ENCODE data around the gene SAMSN1. TPM values are rescaled to one million over a fixed set of nuclear protein-coding genes. Genes with fewer than 3 reads are reported as not detected.

Gene SAMSN1
- total RNA-seq, 6 experiments from 2014 or later, result 1.2 to 7.4 (median 3.0) TPM

DNA sequence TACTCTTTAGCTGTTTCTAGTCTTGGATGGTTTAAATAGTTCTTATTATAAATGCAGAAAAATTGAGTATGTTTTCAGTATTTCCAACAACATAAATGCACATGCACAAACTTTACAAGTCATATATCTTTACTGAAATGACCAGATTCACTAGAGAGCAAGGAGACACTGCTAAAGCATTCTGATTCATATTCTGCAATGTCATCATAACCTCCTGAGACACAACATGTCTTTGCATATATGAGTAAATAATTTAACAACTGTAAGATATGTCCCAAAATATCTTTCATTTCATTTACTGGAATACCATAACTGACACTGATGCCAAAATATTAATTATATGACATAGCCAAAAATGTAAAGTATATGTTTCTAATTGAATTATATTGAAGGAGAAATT lies 16.8 kb upstream of the SAMSN1 start:
- no peak for TF ChIP-seq POLR2A (IDR thresholded peaks at IDR 0.05)
- TF ChIP-seq, protein P1, sequence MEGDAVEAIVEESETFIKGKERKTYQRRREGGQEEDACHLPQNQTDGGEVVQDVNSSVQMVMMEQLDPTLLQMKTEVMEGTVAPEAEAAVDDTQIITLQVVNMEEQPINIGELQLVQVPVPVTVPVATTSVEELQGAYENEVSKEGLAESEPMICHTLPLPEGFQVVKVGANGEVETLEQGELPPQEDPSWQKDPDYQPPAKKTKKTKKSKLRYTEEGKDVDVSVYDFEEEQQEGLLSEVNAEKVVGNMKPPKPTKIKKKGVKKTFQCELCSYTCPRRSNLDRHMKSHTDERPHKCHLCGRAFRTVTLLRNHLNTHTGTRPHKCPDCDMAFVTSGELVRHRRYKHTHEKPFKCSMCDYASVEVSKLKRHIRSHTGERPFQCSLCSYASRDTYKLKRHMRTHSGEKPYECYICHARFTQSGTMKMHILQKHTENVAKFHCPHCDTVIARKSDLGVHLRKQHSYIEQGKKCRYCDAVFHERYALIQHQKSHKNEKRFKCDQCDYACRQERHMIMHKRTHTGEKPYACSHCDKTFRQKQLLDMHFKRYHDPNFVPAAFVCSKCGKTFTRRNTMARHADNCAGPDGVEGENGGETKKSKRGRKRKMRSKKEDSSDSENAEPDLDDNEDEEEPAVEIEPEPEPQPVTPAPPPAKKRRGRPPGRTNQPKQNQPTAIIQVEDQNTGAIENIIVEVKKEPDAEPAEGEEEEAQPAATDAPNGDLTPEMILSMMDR (IDR thresholded peaks at IDR 0.05), result no peak
- ATAC-seq, result no peak
- H3K36me3 ChIP-seq, result no peaks in the 10 kb centered on the region
- H3K4me1 ChIP-seq, result no peaks in the 10 kb centered on the region
- H3K27ac ChIP-seq, result no peak overlapping the region
- intact Hi-C loops (cut with DNase I), result no loop called here
- no peak for DNase-seq
- H3K27me3 ChIP-seq, result no peaks in the 10 kb centered on the region
- H3K4me3 ChIP-seq, result no peak overlapping the region
- no peaks in the 10 kb centered on the region for H3K9me3 ChIP-seq

GRCh38 chr21:14560555-14560954 lies 14.4 kb upstream of the SAMSN1 start:
- H3K27me3 ChIP-seq, result no peaks in the 10 kb centered on the region
- intact Hi-C loops (cut with DNase I), result no loop called here
- H3K36me3 ChIP-seq, result no peaks in the 10 kb centered on the region
- TF ChIP-seq POLR2A (IDR thresholded peaks at IDR 0.05), result no peak
- TF ChIP-seq, protein P1 (IDR thresholded peaks at IDR 0.05), result no peak
- no peak overlapping the region for H3K27ac ChIP-seq
- no peaks in the 10 kb centered on the region for H3K9me3 ChIP-seq
- H3K4me1 ChIP-seq, result no peaks in the 10 kb centered on the region
- 56% methylated on average over 4 of the region's 4 CpGs for WGBS (ENCODE audit: insufficient coverage, low coverage, low lambda C conversion rate, missing lambda C conversion rate)
- no peak overlapping the region for H3K4me3 ChIP-seq
- ATAC-seq, result no peak
- no peak for DNase-seq

DNA sequence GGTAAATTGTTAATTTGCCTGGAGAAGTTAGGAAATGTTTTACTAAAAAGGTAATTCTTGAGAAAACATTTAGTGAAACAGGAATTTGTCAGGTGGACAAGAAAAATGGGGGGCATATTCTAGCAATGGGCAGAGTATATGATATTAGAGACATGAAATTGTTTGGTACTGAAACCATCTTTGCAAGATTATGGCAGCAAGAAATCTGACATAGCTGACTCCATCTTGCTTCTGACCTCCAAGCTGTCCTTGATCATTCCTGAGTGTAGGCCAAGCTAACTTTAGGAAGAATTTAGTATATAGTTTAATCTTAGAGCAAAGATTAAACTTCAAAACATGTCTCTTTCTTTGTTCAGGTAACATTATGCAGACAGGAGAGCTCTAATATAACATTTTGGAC lies 14.0 kb upstream of the SAMSN1 start:
- no peak for DNase-seq
- Histone ChIP-seq H3K9me3 (no peaks in the 10 kb centered on the region), H3K27me3 (no peaks in the 10 kb centered on the region), H3K4me1 (no peaks in the 10 kb centered on the region), H3K27ac (no peak overlapping the region), H3K36me3 (no peaks in the 10 kb centered on the region), H3K4me3 (no peak overlapping the region)
- ATAC-seq, result no peak
- intact Hi-C loops (cut with DNase I), result no loop called here
- TF ChIP-seq, protein P1 (IDR thresholded peaks at IDR 0.05), result no peak
- no peak for TF ChIP-seq POLR2A (IDR thresholded peaks at IDR 0.05)

- no peaks in the 10 kb centered on the region for H3K4me1 ChIP-seq
- DNase-seq (no peak), ATAC-seq (no peak)
- H3K36me3 ChIP-seq, result no peaks in the 10 kb centered on the region
- H3K27me3 ChIP-seq, result no peaks in the 10 kb centered on the region
- H3K4me3 ChIP-seq, result no peak overlapping the region
- intact Hi-C loops (cut with DNase I), result no loop called here
- H3K27ac ChIP-seq, result no peak overlapping the region
- TF ChIP-seq, protein P1 (IDR thresholded peaks at IDR 0.05), result no peak
- no peak for TF ChIP-seq POLR2A (IDR thresholded peaks at IDR 0.05)
- no peaks in the 10 kb centered on the region for H3K9me3 ChIP-seq
These were observed 13.0 kb upstream of the SAMSN1 start for GRCh38 chr21:14559102-14559501.

- TF ChIP-seq POLR2A (IDR thresholded peaks at IDR 0.05), result no peak
- TF ChIP-seq, protein P1 (IDR thresholded peaks at IDR 0.05), result no peak
- intact Hi-C loops (cut with DNase I), result no loop called here
- DNase-seq (no peak), ATAC-seq (no peak)
- Histone ChIP-seq H3K9me3 (no peaks in the 10 kb centered on the region), H3K4me3 (no peak overlapping the region), H3K27me3 (no peaks in the 10 kb centered on the region), H3K27ac (no peak overlapping the region), H3K4me1 (no peaks in the 10 kb centered on the region), H3K36me3 (no peaks in the 10 kb centered on the region)
- WGBS (ENCODE audit: insufficient coverage, low coverage, low lambda C conversion rate, missing lambda C conversion rate), result 42% methylated on average over 5 of the region's 5 CpGs
These were observed 11.3 kb upstream of the SAMSN1 start for GRCh38 chr21:14557413-14557812.

Data from right lobe of liver (tissue), 6 donors.